Suprapubic skin (tissue), 4 donors: ENCODE data around the gene XYLT2. TPM values are rescaled to one million over a fixed set of nuclear protein-coding genes. Genes with fewer than 3 reads are reported as not detected.
"Not testable (repeated sequence)": the region's sequence is repeated elsewhere in the genome, so short reads cannot be mapped to it uniquely, and the experiment has no call there.

Experiments
- DNase-seq, 2 donors: peaks; one replicate each; pipeline ENCODE4 v3.0.0-alpha.2; 2019; ENCODE audit warnings: low spot score in 2 of 2
- H3K27ac ChIP-seq: fragments of 200-600 bp; sonication (generic); one replicate; pipeline ENCODE4 v1.5.1; 2019
- H3K27me3 ChIP-seq: fragments of 200-600 bp; sonication (generic); one replicate; pipeline ENCODE4 v1.5.1; 2019
- H3K36me3 ChIP-seq: fragments of 200-600 bp; sonication (generic); one replicate; pipeline ENCODE4 v1.5.1; 2019
- H3K4me1 ChIP-seq: fragments of 200-600 bp; sonication (generic); one replicate; pipeline ENCODE4 v1.5.1; 2019
- H3K4me3 ChIP-seq: fragments of 200-600 bp; sonication (generic); one replicate; pipeline ENCODE4 v1.5.1; 2019; ENCODE audit warnings: mild to moderate bottlenecking
- H3K9me3 ChIP-seq: fragments of 200-600 bp; sonication (generic); one replicate; pipeline ENCODE4 v1.5.1; 2019
- EP300 ChIP-seq: sonication (generic); formaldehyde crosslinking; IDR thresholded peaks from one replicate; pipeline ENCODE4 v1.6.1; 2017; ENCODE audit warnings: antibody characterized with exemption
- POLR2A ChIP-seq, 2 donors: fragments of 450-650 bp; IDR thresholded peaks; one replicate each; pipeline ENCODE4 v1.6.1; 2017; ENCODE audit warnings: antibody characterized with exemption in 2 of 2, mild to moderate bottlenecking in 2 of 2, moderate library complexity in 2 of 2
- POLR2AphosphoS5 ChIP-seq, 3 donors: sonication (generic); formaldehyde crosslinking; IDR thresholded peaks; one replicate each; pipeline ENCODE4 v1.6.1; 2017; ENCODE audit warnings: antibody characterized with exemption in 3 of 3
- WGBS: methylation state at CpG from one replicate; pipeline ENCODE4 v1.1.5; 2018; 5-methylcytosine and 5-hydroxymethylcytosine counted together
- total RNA-seq, 4 donors: library from RNA; depleted of rRNA; stranded (reverse); fragments of >200 nt; gene quantifications; one replicate each; pipeline ENCODE4 v1.1.0, GENCODE V29; 2016
- TF ChIP-seq, protein P1 (sequence below), 2 donors: fragments of 200-600 bp in 1 of 2; fragments of 450-650 bp in 1 of 2; sonication (generic) in 1 of 2; IDR thresholded peaks; one replicate each; pipeline ENCODE4 v1.5.1; 2016 to 2019; ENCODE audit warnings: antibody characterized with exemption in 2 of 2, mild to moderate bottlenecking in 1 of 2, moderate library complexity in 1 of 2

Gene XYLT2
- total RNA-seq, 4 donors from 2014 or later, result 36.9 to 61.3 (median 45.5) TPM

- 44% methylated on average over 6 of the region's 6 CpGs for WGBS
- TF ChIP-seq EP300 (no peak), POLR2A (IDR thresholded peaks at IDR 0.05) (no peak), POLR2AphosphoS5 (IDR thresholded peaks at IDR 0.05) (no peak)
- TF ChIP-seq, protein P1, sequence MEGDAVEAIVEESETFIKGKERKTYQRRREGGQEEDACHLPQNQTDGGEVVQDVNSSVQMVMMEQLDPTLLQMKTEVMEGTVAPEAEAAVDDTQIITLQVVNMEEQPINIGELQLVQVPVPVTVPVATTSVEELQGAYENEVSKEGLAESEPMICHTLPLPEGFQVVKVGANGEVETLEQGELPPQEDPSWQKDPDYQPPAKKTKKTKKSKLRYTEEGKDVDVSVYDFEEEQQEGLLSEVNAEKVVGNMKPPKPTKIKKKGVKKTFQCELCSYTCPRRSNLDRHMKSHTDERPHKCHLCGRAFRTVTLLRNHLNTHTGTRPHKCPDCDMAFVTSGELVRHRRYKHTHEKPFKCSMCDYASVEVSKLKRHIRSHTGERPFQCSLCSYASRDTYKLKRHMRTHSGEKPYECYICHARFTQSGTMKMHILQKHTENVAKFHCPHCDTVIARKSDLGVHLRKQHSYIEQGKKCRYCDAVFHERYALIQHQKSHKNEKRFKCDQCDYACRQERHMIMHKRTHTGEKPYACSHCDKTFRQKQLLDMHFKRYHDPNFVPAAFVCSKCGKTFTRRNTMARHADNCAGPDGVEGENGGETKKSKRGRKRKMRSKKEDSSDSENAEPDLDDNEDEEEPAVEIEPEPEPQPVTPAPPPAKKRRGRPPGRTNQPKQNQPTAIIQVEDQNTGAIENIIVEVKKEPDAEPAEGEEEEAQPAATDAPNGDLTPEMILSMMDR (IDR thresholded peaks at IDR 0.05), result no peak
- H3K27ac ChIP-seq, result no peak overlapping the region
Measured at GRCh38 chr17:50314456-50315011, 31.4 kb upstream of the XYLT2 start.

DNA sequence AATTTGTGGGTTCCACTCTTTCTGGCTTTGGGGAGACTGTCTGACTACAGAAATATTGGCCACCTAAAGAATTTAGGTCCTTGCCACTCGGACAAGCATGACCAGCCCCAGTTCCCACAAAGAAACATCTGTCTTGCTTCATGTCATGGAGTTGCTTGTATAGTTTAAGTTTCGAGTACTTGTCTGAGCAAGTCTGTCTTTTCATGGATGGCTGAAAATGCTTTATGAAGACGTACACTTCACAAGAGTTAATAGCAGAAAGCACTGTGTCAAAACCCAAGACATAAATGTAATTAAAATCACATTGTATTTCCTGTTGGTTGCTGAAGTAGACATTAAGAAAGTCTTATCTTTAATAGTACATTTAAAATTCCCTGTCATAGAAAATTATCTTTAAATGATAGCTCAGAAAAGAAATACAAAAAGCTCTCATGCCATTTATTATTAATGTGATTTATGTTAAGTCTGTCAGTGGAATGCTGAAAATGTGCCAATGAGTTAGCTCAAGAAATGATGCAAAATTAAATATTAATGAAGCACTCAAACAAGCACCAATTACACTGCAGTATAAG lies 29.8 kb upstream of the XYLT2 start:
- peaks cover 21% of the 10 kb centered on the region for H3K4me1 ChIP-seq
- 42% methylated on average over 3 of the region's 3 CpGs for WGBS
- H3K9me3 ChIP-seq, result no peaks in the 10 kb centered on the region
- no peak for DNase-seq
- peak overlapping the region; percentile 57 for H3K27ac ChIP-seq
- no peaks in the 10 kb centered on the region for H3K36me3 ChIP-seq
- peaks cover 16% of the 10 kb centered on the region for H3K27me3 ChIP-seq
- H3K4me3 ChIP-seq, result no peak overlapping the region
- TF ChIP-seq POLR2A (IDR thresholded peaks at IDR 0.05), result no peak
- no peak for TF ChIP-seq EP300
- TF ChIP-seq, protein P1 (IDR thresholded peaks at IDR 0.05), result no peak
- no peak for TF ChIP-seq POLR2AphosphoS5 (IDR thresholded peaks at IDR 0.05)

More at GRCh38 chr17:50314456-50315011, 31.4 kb upstream of the XYLT2 start:
- Histone ChIP-seq H3K4me1 (peaks cover 21% of the 10 kb centered on the region), H3K9me3 (no peaks in the 10 kb centered on the region), H3K36me3 (no peaks in the 10 kb centered on the region), H3K4me3 (no peak overlapping the region), H3K27me3 (peaks cover 21% of the 10 kb centered on the region)
- no peak for DNase-seq

DNA sequence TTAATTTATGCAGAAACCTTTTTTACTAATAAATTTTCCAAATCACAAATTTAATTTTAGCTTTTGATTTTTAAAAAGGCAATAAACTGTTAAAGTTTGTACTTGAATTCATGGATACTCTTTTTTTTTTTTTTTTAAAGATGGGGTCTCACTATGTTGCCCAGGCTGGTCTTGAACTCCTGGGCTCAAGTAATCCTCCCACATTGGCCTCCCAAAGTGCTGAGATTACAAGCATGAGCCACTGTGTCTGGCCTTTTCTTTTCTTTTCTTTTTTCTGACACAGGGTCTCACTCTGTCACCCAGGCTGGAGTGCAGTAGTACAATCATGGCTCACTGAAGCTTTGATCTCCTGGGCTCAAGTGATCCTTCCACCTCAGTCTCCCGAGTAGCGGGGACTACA lies 29.3 kb upstream of the XYLT2 start:
- WGBS, result 72% methylated on average over 2 of the region's 2 CpGs
- peaks cover 21% of the 10 kb centered on the region for H3K4me1 ChIP-seq
- not testable (repeated sequence) for H3K27ac ChIP-seq

DNA sequence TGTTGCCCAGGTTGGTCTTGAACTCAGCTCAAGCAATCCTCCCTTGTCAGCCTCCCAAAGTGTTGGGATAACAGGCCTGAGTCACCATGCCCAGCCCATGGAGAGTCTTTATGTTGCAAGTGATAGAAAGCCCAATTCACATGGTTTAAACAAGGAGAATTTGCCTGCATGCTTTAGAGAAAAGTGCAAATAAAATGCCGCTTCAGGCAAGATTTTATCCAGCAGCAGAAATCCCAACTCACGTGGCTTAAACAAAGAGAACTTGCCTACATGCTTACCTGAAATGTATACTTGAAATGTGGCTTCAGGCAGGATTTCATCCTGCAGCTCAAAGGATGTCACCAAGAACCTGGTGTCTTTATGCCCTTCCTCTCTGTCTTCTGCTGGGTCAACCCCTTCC lies 28.8 kb upstream of the XYLT2 start:
- H3K9me3 ChIP-seq, result no peaks in the 10 kb centered on the region
- H3K36me3 ChIP-seq, result no peaks in the 10 kb centered on the region
- 72% methylated on average over 2 of the region's 2 CpGs for WGBS
- DNase-seq, result no peak
- H3K27me3 ChIP-seq, result peaks cover 12% of the 10 kb centered on the region
- H3K27ac ChIP-seq, result peak overlapping the region; percentile 80
- TF ChIP-seq POLR2A (IDR thresholded peaks at IDR 0.05) (no peak), EP300 (no peak), POLR2AphosphoS5 (IDR thresholded peaks at IDR 0.05) (no peak)
- TF ChIP-seq, protein P1 (IDR thresholded peaks at IDR 0.05), result no peak
- H3K4me3 ChIP-seq, result no peak overlapping the region
- H3K4me1 ChIP-seq, result peaks cover 21% of the 10 kb centered on the region

More for the DNA sequence above, 29.3 kb upstream of the XYLT2 start:
- not testable (repeated sequence) for H3K36me3 ChIP-seq, DNase-seq, H3K4me3 ChIP-seq, H3K9me3 ChIP-seq
- H3K27me3 ChIP-seq, result peaks cover 15% of the 10 kb centered on the region

GRCh38 chr17:50318501-50319285 lies 27.2 kb upstream of the XYLT2 start:
- Histone ChIP-seq H3K36me3 (no peaks in the 10 kb centered on the region), H3K9me3 (no peaks in the 10 kb centered on the region), H3K4me1 (peaks cover 21% of the 10 kb centered on the region), H3K27me3 (peaks cover 1% of the 10 kb centered on the region), H3K4me3 (peak overlapping the region; percentile 14), H3K27ac (peak overlapping the region; percentile 80)
- WGBS, result 35% methylated on average over 10 of the region's 10 CpGs
- DNase-seq, result no peak
- no peak for TF ChIP-seq POLR2A (IDR thresholded peaks at IDR 0.05)
- no peak for TF ChIP-seq POLR2AphosphoS5 (IDR thresholded peaks at IDR 0.05)
- TF ChIP-seq, protein P1 (IDR thresholded peaks at IDR 0.05), result no peak
- TF ChIP-seq EP300, result no peak
